Keratinocyte (primary cell): ENCODE data around the gene UPK3A.

Experiments
- CTCF ChIP-seq, 3 experiments: IDR thresholded peaks in 1 of 3; conservative IDR thresholded peaks in 1 of 3; optimal IDR thresholded peaks in 1 of 3; 2 replicates in 2 of 3; 3 replicates in 1 of 3; pipeline versions ENCODE3 to v1.5.1; 2011; ENCODE audit warnings: low read length in 3 of 3, mild to moderate bottlenecking in 3 of 3, moderate library complexity in 2 of 3, control low read depth in 1 of 3, inconsistent platforms in 1 of 3; ENCODE audit not compliant: insufficient read depth in 2 of 3; ENCODE audit errors: extremely low read depth in 1 of 3
- EZH2 ChIP-seq: IDR thresholded peaks from one replicate; pipeline ENCODE4 v1.6.1; 2012; ENCODE audit warnings: inconsistent platforms, mild to moderate bottlenecking, low read length, moderate library complexity

- TF ChIP-seq CTCF (optimal IDR thresholded peaks at IDR 0.05 in 1 of 3, IDR thresholded peaks at IDR 0.05 in 1 of 3, conservative IDR thresholded peaks at IDR 0.05 in 1 of 3; ENCODE audit: extremely low read depth in 1 of 3, insufficient read depth in 2 of 3, low read length in 3 of 3) (no peak), EZH2 (no peak)
Observed at GRCh38 chr22:45237065-45237990, 47.4 kb upstream of the UPK3A start.
